ENCODE measurements around the gene SLC4A9.
"Not testable (repeated sequence)": the region's sequence is repeated elsewhere in the genome, so short reads cannot be mapped to it uniquely, and the experiment has no call there.

The SLC4A9 gene

GRCh38 chr5:140338336-140338735, 21.7 kb upstream of the SLC4A9 start:
- FAIRE-seq, result peak; percentile 46

- no peak for FAIRE-seq
These were observed 21.1 kb upstream of the SLC4A9 start for GRCh38 chr5:140338908-140339307.

- FAIRE-seq, result no peak
These were observed 20.4 kb upstream of the SLC4A9 start for GRCh38 chr5:140339636-140340035.

- no peak for FAIRE-seq
These were observed 19.3 kb upstream of the SLC4A9 start for GRCh38 chr5:140340605-140341121.

GRCh38 chr5:140341591-140341990, 18.4 kb upstream of the SLC4A9 start:
- FAIRE-seq, result no peak

- FAIRE-seq, result no peak
These were observed 17.7 kb upstream of the SLC4A9 start for GRCh38 chr5:140342287-140342686.

- FAIRE-seq, result no peak
These were observed 17.1 kb upstream of the SLC4A9 start for GRCh38 chr5:140342896-140343295.

DNA sequence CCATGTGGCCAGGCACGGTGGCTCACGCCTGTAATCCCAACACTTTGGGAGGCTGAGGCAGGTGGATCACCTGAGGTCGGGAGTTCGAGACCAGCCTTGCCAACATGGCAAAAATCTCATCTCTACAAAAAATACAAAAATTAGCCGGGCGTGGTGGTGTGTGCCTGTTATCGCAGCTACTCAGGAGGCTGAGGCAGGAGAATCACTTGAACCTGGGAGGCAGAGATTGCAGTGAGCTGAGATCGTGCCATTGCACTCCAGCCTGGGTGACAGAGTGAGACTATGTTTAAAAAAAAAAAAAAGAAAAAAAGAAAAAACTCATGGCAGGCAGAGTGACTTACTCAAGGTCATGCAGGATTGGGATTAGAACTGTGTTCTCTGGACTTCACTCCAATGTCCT, 16.1 kb upstream of the SLC4A9 start:
- FAIRE-seq, result not testable (repeated sequence)

- no peak for FAIRE-seq
These were observed 15.1 kb upstream of the SLC4A9 start for GRCh38 chr5:140344683-140345423.

- no peak for FAIRE-seq
These were observed 14.1 kb upstream of the SLC4A9 start for GRCh38 chr5:140345919-140346347.

- FAIRE-seq, result no peak
These were observed 13.4 kb upstream of the SLC4A9 start, which contains the start of gene HBEGF for GRCh38 chr5:140346348-140347221. Gene HBEGF, minus strand, starts transcription at chr5:140346603. Its CDS starts 275 bp downstream, at chr5:140346328.

DNA sequence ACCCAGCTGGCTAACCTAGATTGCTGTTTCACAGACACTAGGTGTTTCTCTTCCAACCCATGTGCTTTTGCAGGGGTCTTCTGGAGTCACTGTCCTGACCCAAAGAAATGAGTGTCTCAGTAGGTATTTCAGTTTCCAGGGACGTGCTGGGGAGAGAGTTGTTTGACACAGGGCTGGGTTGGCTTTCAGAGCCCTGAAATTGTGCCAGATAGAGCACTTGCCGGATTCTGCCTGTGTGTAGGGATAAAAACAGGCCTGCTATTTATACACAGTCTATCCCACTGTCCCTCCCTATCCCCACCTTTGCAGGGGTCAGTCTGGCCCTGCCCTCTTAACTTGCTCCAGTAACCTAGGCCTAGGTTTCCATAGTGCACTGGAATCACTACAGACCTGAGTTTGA, 12.6 kb upstream of the SLC4A9 start:
- FAIRE-seq, result no peak

DNA sequence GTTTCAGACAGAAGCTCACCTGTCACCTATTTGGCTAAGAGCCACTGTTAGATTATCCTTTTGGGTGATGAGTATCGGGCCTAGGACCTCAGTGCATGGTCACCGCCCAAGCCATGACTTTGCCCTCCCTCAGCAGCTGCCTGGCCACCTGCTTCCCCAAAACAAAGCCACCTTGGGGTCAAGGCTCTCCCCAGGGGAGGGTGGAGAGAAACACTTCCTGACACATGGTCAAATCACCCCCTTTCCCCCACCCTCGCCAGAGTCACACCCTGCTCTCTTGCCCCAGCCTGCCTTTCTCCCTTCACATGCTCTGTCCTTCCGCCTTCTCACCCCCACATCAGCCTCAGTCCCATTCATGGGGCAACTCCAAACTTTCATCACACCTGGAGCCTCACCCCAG, 11.9 kb upstream of the SLC4A9 start:
- FAIRE-seq, result no peak

- no peak for FAIRE-seq
These were observed 10.8 kb upstream of the SLC4A9 start for GRCh38 chr5:140349244-140349643.

GRCh38 chr5:140351609-140352334, 8.2 kb upstream of the SLC4A9 start:
- FAIRE-seq, result peak; percentile 91

DNA sequence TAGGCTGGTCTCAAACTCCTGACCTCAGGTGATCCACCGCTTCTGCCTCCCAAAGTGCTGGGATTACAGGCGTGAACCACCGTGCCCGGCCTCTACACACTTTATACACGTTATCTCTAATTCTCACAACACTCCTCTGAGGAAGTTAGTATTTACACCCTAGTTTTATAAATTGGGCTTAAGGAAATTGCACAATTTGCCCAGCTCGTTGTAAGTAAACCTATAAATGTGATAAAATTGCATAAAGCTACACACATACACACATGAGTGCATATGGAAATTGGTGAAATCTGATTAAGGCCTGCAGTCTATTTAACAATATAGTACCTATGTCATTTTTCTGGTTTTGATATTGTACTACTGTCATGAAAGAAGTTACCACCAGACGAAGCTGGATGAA, 4.4 kb upstream of the SLC4A9 start:
- FAIRE-seq, result no peak

GRCh38 chr5:140356853-140357725, 2.9 kb upstream of the SLC4A9 start:
- FAIRE-seq, result no peak

DNA sequence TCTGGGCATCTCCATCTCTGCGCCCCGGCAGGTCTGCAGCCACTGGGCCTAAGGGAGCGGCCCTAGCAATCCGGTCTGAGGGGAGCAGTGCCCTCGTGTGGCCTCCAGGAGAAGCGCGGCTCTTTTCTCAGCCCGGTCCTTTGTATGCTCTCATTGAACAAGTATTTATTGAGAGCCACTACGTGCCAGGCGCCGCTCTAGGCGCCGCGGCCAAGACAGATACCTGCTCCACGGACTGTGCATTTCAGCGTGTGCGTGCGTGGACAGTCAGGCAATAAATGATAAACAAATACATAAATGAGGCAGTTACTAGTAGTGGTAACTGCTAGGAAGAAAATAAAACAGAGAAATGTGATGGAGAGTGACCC, 2.3 kb upstream of the SLC4A9 start:
- peak; percentile 88 for FAIRE-seq

DNA sequence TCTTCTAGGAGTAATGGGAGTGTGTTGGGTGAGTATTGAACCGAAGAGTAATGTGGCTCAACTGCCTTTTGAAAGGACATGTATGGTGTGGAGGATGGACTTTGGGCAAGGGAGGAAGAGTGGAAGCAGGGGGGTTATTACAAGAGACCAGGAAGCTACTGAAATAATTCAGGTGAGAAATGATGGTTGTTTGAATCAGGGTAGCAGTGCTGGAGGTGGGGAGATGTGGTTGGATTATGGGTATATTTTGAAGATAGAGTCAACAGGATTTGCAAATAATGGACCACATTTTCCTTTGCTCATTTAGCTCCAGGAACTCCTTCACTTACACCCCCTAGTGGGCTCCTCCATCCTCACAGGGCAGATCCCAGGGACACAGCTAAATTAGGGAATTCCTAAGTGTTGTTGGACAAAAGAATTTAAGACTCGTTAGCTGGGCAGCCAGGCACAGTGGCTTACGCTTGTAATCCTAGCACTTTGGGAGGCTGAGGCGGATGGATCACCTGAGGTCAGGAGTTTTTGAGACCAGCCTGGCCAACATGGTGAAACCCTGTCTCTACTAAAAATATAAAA, 1.2 kb upstream of the SLC4A9 start:
- peak; percentile 88 for FAIRE-seq

DNA sequence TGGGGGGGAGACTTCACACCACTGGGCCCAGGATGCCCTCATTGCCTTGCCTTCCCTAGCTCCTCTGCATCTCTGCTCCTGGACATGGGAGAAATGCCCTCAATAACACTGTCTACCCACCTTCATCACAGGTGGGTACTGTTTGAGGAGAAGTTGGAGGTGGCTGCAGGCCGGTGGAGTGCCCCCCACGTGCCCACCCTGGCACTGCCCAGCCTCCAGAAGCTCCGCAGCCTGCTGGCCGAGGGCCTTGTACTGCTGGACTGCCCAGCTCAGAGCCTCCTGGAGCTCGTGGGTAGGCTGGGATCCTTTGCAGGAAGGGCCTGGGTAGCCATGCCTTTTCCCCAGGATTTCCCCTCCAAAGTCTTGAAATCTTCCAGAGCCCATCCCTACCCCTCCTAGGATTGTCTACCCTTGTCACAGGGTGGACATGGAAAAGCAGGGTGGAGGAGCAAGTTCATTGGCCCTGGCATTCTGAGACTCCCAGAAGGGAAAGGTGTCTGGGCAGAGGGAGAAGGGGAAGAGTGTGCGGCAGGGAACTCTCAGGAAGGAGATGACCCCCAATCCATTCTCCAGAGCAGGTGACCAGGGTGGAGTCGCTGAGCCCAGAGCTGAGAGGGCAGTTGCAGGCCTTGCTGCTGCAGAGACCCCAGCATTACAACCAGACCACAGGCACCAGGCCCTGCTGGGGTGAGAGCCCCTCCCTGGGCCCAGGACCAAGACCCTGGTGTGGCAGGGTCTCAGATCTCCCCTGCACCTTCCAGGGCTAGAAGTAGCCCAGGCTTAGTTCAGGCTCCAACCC, 886 bp downstream of the SLC4A9 start:
- no peak for FAIRE-seq

DNA sequence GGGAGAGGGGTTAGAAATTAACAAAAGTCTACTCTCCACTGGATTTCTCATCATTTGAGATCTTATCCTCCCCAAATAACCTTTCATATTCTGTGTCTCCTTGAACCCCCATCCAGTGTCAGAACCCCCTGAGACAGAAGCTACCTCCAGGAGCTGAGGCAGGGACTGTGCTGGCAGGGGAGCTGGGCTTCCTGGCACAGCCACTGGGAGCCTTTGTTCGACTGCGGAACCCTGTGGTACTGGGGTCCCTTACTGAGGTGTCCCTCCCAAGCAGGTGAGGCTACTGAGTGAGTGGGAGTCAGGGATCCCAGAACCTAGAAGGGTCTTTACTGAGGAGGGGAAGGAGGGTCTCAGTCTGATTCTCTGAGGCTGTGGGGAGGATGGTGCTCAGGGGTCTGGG, 1.9 kb downstream of the SLC4A9 start:
- FAIRE-seq, result no peak
